Fibroblast of villous mesenchyme (primary cell): ENCODE measurements around the gene KLHDC4. TPM values are rescaled to one million over a fixed set of nuclear protein-coding genes. Genes with fewer than 3 reads are reported as not detected.

ENCODE experiments used
- DNase-seq: peaks from one replicate; pipeline ENCODE4 v3.0.0-alpha.2; 2010; ENCODE audit warnings: low read depth
- H3K4me3 ChIP-seq: 2 replicates; pipeline ENCODE4 v1.5.1; 2011; ENCODE audit warnings: low read depth, mild to moderate bottlenecking, low read length
- CTCF ChIP-seq: IDR thresholded peaks from 2 replicates; pipeline ENCODE4 v1.5.1; 2012; ENCODE audit warnings: low read depth, mild to moderate bottlenecking, low read length; ENCODE audit not compliant: insufficient read depth
- total RNA-seq: library from RNA; depleted of rRNA; stranded (reverse); fragments of >200 nt; gene quantifications from 2 replicates; pipeline ENCODE4 v1.2.3, GENCODE V29; 2012

KLHDC4 gene
- total RNA-seq, 1 donor: 14.7 TPM

GRCh38 chr16:87687998-87688529 is 77.7 kb downstream of the KLHDC4 start:
- DNase-seq: no peak
- no peak overlapping the region for H3K4me3 ChIP-seq
- TF ChIP-seq CTCF: no peak

GRCh38 chr16:87687126-87687910 is 78.5 kb downstream of the KLHDC4 start:
- no peak overlapping the region for H3K4me3 ChIP-seq
- TF ChIP-seq CTCF: no peak
- no peak for DNase-seq

GRCh38 chr16:87686697-87687096 is 79.1 kb downstream of the KLHDC4 start:
- no peak for TF ChIP-seq CTCF
- no peak overlapping the region for H3K4me3 ChIP-seq
- no peak for DNase-seq

- no peak overlapping the region for H3K4me3 ChIP-seq
- DNase-seq: no peak
- no peak for TF ChIP-seq CTCF
Measured at GRCh38 chr16:87685766-87686165, 80.0 kb downstream of the KLHDC4 start.

- TF ChIP-seq CTCF: no peak
Measured at GRCh38 chr16:87685405-87685755, 80.4 kb downstream of the KLHDC4 start.

GRCh38 chr16:87684711-87685404 is 80.9 kb downstream of the KLHDC4 start:
- H3K4me3 ChIP-seq: no peak overlapping the region
- no peak for TF ChIP-seq CTCF
- no peak for DNase-seq

More at GRCh38 chr16:87685405-87685755, 80.4 kb downstream of the KLHDC4 start:
- H3K4me3 ChIP-seq: no peak overlapping the region
- no peak for DNase-seq
